ENCODE measurements around the gene NUDT16. TPM values are rescaled to one million over a fixed set of nuclear protein-coding genes. Genes with fewer than 3 reads are reported as not detected.
A peak's percentile ranks its signal among the peaks of the same experiment; 100 is the strongest.

The NUDT16 gene
- total RNA-seq, 1 donor from 2014 or later: 51.1 TPM

- DNase-seq: no peak
- TF ChIP-seq CTCF (IDR thresholded peaks at IDR 0.05; ENCODE audit: partially characterized antibody, unreplicated experiment): no peak
Observed at GRCh38 chr3:131393868-131394267, 12.3 kb downstream of the NUDT16 start.

GRCh38 chr3:131394400-131394799 lies 12.8 kb downstream of the NUDT16 start:
- H3K27ac Mint-ChIP-seq (ENCODE audit: unreplicated experiment): peak overlapping the region; percentile 25
- H3K9me3 Mint-ChIP-seq (ENCODE audit: unreplicated experiment): no peaks in the 10 kb centered on the region
- H3K36me3 Mint-ChIP-seq (ENCODE audit: unreplicated experiment): peaks cover 5% of the 10 kb centered on the region
- no peak for TF ChIP-seq CTCF (IDR thresholded peaks at IDR 0.05; ENCODE audit: partially characterized antibody, unreplicated experiment)
- DNase-seq: no peak
- no peaks in the 10 kb centered on the region for H3K27me3 Mint-ChIP-seq (ENCODE audit: unreplicated experiment)
- no peak overlapping the region for H3K4me3 Mint-ChIP-seq (ENCODE audit: unreplicated experiment)
- peaks cover 19% of the 10 kb centered on the region for H3K4me1 Mint-ChIP-seq (ENCODE audit: low read depth, unreplicated experiment)

More at GRCh38 chr3:131393868-131394267, 12.3 kb downstream of the NUDT16 start:
- Mint-ChIP-seq H3K27ac (ENCODE audit: unreplicated experiment) (no peak overlapping the region), H3K4me1 (ENCODE audit: low read depth, unreplicated experiment) (peaks cover 19% of the 10 kb centered on the region), H3K4me3 (ENCODE audit: unreplicated experiment) (no peak overlapping the region), H3K36me3 (ENCODE audit: unreplicated experiment) (no peaks in the 10 kb centered on the region), H3K27me3 (ENCODE audit: unreplicated experiment) (no peaks in the 10 kb centered on the region), H3K9me3 (ENCODE audit: unreplicated experiment) (no peaks in the 10 kb centered on the region)

GRCh38 chr3:131396170-131396569 lies 14.6 kb downstream of the NUDT16 start:
- Mint-ChIP-seq H3K9me3 (ENCODE audit: unreplicated experiment) (peaks cover 1% of the 10 kb centered on the region), H3K36me3 (ENCODE audit: unreplicated experiment) (peaks cover 7% of the 10 kb centered on the region), H3K4me3 (ENCODE audit: unreplicated experiment) (no peak overlapping the region), H3K27me3 (ENCODE audit: unreplicated experiment) (no peaks in the 10 kb centered on the region), H3K4me1 (ENCODE audit: low read depth, unreplicated experiment) (peaks cover 17% of the 10 kb centered on the region), H3K27ac (ENCODE audit: unreplicated experiment) (no peak overlapping the region)
- DNase-seq: no peak
- TF ChIP-seq CTCF (IDR thresholded peaks at IDR 0.05; ENCODE audit: partially characterized antibody, unreplicated experiment): no peak

GRCh38 chr3:131397889-131398288 lies 16.3 kb downstream of the NUDT16 start:
- no peak for DNase-seq

GRCh38 chr3:131401978-131402377 lies 20.4 kb downstream of the NUDT16 start:
- Mint-ChIP-seq H3K9me3 (ENCODE audit: unreplicated experiment) (peaks cover 1% of the 10 kb centered on the region), H3K36me3 (ENCODE audit: unreplicated experiment) (peaks cover 12% of the 10 kb centered on the region), H3K27ac (ENCODE audit: unreplicated experiment) (no peak overlapping the region), H3K4me1 (ENCODE audit: low read depth, unreplicated experiment) (peaks cover 2% of the 10 kb centered on the region), H3K27me3 (ENCODE audit: unreplicated experiment) (no peaks in the 10 kb centered on the region), H3K4me3 (ENCODE audit: unreplicated experiment) (no peak overlapping the region)
- no peak for TF ChIP-seq CTCF (IDR thresholded peaks at IDR 0.05; ENCODE audit: partially characterized antibody, unreplicated experiment)
- no peak for DNase-seq

More at GRCh38 chr3:131397889-131398288, 16.3 kb downstream of the NUDT16 start:
- no peak for TF ChIP-seq CTCF (IDR thresholded peaks at IDR 0.05; ENCODE audit: partially characterized antibody, unreplicated experiment)
- Mint-ChIP-seq H3K4me3 (ENCODE audit: unreplicated experiment) (no peak overlapping the region), H3K36me3 (ENCODE audit: unreplicated experiment) (peaks cover 7% of the 10 kb centered on the region), H3K4me1 (ENCODE audit: low read depth, unreplicated experiment) (peaks cover 18% of the 10 kb centered on the region), H3K27ac (ENCODE audit: unreplicated experiment) (no peak overlapping the region), H3K27me3 (ENCODE audit: unreplicated experiment) (no peaks in the 10 kb centered on the region), H3K9me3 (ENCODE audit: unreplicated experiment) (peaks cover 1% of the 10 kb centered on the region)

Measured in glutamatergic neuron (in vitro differentiated cells).